ENCODE data around the gene CTNNA1.

DNA sequence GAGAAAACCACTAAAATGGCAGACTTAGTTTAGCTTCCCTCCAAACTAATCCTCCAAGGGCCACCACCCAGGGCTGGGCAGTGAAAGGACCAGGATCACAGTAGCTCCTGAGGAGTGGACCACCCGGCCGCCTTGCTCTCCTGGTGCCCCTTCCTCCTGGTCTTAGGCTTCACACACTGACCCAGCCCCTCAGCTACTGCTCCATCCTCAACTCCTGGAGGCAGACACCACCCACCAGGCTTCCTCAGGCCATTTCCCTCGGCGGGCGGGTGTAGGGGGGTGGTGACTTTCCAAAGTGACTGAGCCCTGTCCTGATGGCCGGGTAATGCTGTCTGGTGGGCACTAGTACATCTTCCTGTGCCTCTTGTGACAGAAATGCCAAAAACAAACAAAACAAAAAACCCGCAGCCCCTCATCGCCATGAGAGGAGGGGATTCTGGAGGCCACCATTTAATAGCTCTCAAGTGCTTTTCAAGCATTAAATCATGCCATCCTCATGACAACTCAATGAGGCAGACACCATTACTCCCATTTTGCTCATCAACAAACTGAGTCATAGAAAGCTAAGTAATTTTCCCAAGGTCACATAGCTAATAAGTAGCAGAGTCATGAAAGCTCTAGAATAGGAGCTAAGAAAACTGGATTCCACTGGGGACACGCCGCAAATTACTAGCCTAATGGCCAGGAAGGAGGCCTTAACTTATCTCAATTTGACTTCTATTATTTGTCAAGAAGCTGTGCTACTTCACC, 213.2 kb downstream of the CTNNA1 start:
- TF ChIP-seq, protein P1, sequence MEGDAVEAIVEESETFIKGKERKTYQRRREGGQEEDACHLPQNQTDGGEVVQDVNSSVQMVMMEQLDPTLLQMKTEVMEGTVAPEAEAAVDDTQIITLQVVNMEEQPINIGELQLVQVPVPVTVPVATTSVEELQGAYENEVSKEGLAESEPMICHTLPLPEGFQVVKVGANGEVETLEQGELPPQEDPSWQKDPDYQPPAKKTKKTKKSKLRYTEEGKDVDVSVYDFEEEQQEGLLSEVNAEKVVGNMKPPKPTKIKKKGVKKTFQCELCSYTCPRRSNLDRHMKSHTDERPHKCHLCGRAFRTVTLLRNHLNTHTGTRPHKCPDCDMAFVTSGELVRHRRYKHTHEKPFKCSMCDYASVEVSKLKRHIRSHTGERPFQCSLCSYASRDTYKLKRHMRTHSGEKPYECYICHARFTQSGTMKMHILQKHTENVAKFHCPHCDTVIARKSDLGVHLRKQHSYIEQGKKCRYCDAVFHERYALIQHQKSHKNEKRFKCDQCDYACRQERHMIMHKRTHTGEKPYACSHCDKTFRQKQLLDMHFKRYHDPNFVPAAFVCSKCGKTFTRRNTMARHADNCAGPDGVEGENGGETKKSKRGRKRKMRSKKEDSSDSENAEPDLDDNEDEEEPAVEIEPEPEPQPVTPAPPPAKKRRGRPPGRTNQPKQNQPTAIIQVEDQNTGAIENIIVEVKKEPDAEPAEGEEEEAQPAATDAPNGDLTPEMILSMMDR (IDR thresholded peaks at IDR 0.05; ENCODE audit: low read depth, low read length, poor library complexity, severe bottlenecking) = no peak
- TF ChIP-seq EZH2phosphoT487 (IDR thresholded peaks at IDR 0.05; ENCODE audit: borderline replicate concordance, low read length) = no peak
